H1 (cell line): ENCODE results near the gene INAFM2. TPM values are rescaled to one million over a fixed set of nuclear protein-coding genes. Genes with fewer than 3 reads are reported as not detected.

Experiments
- BACH1 ChIP-seq: IDR thresholded peaks from 2 replicates; pipeline ENCODE4 v1.6.1; 2012; ENCODE audit warnings: low read length, improper control_type of control experiment
- CBX8 ChIP-seq: fragments of 300-800, 300-1000 bp; sonication (generic); IDR thresholded peaks from 2 replicates; pipeline ENCODE4 v1.7.1; 2016; ENCODE audit warnings: low read depth, low read length, borderline replicate concordance
- EP300 ChIP-seq, 2 experiments: IDR thresholded peaks; 1 replicate in 1 of 2; 2 replicates in 1 of 2; pipeline ENCODE4 v1.6.1; 2011 to 2012; ENCODE audit warnings: low read depth in 2 of 2, low read length in 2 of 2, mild to moderate bottlenecking in 2 of 2, borderline replicate concordance in 1 of 2, inconsistent platforms in 1 of 2, moderate library complexity in 1 of 2
- GABPA ChIP-seq: IDR thresholded peaks from 2 replicates; pipeline ENCODE4 v1.6.1; 2011; ENCODE audit warnings: mild to moderate bottlenecking, low read length, moderate library complexity, borderline replicate concordance; ENCODE audit not compliant: insufficient read depth
- NRF1 ChIP-seq: IDR thresholded peaks from 2 replicates; pipeline ENCODE4 v1.6.1; 2011; ENCODE audit warnings: mild to moderate bottlenecking, low read depth, low read length, improper control_type of control experiment
- PHF8 ChIP-seq: fragments of 200-600 bp; sonication (generic); conservative IDR thresholded peaks from 2 replicates; pipeline ENCODE4 v1.7.1; 2012; ENCODE audit warnings: low read depth, mild to moderate bottlenecking, inconsistent platforms, low read length, moderate library complexity
- SIRT6 ChIP-seq: IDR thresholded peaks from one replicate; pipeline ENCODE4 v1.7.1; 2012; ENCODE audit warnings: low read length, inconsistent platforms
- SP2 ChIP-seq: IDR thresholded peaks from 2 replicates; pipeline ENCODE4 v1.6.1; 2012; ENCODE audit warnings: mild to moderate bottlenecking, low read length, inconsistent platforms
- SRF ChIP-seq: IDR thresholded peaks from 2 replicates; pipeline ENCODE4 v1.6.1; 2011; ENCODE audit warnings: mild to moderate bottlenecking, low read depth, low read length, moderate library complexity
- polyA plus RNA-seq, 7 experiments: library from polyadenylated mRNA; depleted of rRNA in 3 of 7; stranded (reverse) in 5 of 7; unstranded in 2 of 7; fragments of >200 nt in 5 of 7; fragments of 200-250 nt in 2 of 7; gene quantifications; 1 replicate in 5 of 7; 2 replicates in 1 of 7; 4 replicates in 1 of 7; pipeline versions ENCODE4 v1.2.1 to v1.2.3, GENCODE V29; 2011 to 2013; ENCODE audit warnings: missing spikeins in 2 of 7, mixed read lengths in 2 of 7
- total RNA-seq: library from RNA; stranded (reverse); fragmentation: NEBNext Ultra II Directional; extraction: Animal tissue kit (Norgen Biotek cat#: 25700); gene quantifications from 2 replicates; pipeline ENCODE4 v1.2.1, GENCODE V29; 2021
- TF ChIP-seq, protein P1 (sequence below): fragments of 300-600 bp; sonication (generic); IDR thresholded peaks from 2 replicates; pipeline ENCODE4 v1.7.1; 2012; ENCODE audit warnings: low read length, moderate library complexity, mild to moderate bottlenecking, inconsistent platforms; ENCODE audit not compliant: insufficient replicate concordance

INAFM2 gene
- total and polyA plus RNA-seq, 2 of the 8 experiments (the other 6 are each of a cell fraction or from before 2014, with no cell fraction given), result 15.3 to 35.1 TPM

DNA sequence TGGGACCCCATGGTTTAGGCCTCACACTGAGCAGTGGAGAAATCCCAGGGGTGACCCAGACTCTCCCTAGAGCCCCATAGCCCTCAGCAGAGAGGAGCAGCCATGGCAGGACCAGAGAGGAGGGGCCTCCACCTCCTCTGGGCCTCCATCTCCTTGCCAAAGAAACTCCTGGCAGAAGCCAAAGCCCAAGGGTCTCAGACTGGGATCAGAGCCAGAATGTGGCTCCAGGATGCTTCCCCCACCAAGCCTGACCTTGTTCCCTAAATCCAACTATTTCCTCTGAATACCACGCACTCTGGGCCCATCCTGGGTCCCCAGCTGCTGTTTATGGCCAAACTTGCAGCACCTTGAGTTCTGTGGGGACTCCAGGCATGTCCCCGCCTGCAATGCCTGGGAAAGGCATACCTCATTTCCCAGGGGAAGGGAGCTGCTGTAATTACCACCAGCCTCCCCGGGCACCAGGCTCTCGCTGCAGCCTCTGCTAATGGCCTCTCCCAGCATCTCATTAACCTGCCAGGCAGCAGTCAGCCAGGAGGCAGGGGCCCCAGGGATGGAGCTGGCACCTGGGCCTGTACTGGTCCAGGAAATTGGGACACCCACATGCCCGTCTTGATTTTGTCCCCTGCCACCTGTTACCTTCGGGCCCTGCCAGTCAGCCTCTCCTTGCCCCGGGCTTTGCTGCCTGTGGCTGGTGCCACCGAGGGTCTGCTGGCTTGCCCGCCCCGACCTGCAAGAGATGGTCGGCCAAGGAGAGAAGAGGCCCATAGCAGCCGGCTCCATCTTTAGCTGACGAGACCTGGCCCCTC lies 12.6 kb downstream of the INAFM2 start (continued):
- TF ChIP-seq, protein P1, sequence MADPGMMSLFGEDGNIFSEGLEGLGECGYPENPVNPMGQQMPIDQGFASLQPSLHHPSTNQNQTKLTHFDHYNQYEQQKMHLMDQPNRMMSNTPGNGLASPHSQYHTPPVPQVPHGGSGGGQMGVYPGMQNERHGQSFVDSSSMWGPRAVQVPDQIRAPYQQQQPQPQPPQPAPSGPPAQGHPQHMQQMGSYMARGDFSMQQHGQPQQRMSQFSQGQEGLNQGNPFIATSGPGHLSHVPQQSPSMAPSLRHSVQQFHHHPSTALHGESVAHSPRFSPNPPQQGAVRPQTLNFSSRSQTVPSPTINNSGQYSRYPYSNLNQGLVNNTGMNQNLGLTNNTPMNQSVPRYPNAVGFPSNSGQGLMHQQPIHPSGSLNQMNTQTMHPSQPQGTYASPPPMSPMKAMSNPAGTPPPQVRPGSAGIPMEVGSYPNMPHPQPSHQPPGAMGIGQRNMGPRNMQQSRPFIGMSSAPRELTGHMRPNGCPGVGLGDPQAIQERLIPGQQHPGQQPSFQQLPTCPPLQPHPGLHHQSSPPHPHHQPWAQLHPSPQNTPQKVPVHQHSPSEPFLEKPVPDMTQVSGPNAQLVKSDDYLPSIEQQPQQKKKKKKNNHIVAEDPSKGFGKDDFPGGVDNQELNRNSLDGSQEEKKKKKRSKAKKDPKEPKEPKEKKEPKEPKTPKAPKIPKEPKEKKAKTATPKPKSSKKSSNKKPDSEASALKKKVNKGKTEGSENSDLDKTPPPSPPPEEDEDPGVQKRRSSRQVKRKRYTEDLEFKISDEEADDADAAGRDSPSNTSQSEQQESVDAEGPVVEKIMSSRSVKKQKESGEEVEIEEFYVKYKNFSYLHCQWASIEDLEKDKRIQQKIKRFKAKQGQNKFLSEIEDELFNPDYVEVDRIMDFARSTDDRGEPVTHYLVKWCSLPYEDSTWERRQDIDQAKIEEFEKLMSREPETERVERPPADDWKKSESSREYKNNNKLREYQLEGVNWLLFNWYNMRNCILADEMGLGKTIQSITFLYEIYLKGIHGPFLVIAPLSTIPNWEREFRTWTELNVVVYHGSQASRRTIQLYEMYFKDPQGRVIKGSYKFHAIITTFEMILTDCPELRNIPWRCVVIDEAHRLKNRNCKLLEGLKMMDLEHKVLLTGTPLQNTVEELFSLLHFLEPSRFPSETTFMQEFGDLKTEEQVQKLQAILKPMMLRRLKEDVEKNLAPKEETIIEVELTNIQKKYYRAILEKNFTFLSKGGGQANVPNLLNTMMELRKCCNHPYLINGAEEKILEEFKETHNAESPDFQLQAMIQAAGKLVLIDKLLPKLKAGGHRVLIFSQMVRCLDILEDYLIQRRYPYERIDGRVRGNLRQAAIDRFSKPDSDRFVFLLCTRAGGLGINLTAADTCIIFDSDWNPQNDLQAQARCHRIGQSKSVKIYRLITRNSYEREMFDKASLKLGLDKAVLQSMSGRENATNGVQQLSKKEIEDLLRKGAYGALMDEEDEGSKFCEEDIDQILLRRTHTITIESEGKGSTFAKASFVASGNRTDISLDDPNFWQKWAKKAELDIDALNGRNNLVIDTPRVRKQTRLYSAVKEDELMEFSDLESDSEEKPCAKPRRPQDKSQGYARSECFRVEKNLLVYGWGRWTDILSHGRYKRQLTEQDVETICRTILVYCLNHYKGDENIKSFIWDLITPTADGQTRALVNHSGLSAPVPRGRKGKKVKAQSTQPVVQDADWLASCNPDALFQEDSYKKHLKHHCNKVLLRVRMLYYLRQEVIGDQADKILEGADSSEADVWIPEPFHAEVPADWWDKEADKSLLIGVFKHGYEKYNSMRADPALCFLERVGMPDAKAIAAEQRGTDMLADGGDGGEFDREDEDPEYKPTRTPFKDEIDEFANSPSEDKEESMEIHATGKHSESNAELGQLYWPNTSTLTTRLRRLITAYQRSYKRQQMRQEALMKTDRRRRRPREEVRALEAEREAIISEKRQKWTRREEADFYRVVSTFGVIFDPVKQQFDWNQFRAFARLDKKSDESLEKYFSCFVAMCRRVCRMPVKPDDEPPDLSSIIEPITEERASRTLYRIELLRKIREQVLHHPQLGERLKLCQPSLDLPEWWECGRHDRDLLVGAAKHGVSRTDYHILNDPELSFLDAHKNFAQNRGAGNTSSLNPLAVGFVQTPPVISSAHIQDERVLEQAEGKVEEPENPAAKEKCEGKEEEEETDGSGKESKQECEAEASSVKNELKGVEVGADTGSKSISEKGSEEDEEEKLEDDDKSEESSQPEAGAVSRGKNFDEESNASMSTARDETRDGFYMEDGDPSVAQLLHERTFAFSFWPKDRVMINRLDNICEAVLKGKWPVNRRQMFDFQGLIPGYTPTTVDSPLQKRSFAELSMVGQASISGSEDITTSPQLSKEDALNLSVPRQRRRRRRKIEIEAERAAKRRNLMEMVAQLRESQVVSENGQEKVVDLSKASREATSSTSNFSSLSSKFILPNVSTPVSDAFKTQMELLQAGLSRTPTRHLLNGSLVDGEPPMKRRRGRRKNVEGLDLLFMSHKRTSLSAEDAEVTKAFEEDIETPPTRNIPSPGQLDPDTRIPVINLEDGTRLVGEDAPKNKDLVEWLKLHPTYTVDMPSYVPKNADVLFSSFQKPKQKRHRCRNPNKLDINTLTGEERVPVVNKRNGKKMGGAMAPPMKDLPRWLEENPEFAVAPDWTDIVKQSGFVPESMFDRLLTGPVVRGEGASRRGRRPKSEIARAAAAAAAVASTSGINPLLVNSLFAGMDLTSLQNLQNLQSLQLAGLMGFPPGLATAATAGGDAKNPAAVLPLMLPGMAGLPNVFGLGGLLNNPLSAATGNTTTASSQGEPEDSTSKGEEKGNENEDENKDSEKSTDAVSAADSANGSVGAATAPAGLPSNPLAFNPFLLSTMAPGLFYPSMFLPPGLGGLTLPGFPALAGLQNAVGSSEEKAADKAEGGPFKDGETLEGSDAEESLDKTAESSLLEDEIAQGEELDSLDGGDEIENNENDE, result no peak
- TF ChIP-seq CBX8, result no peak
- no peak for TF ChIP-seq PHF8
- no peak for TF ChIP-seq NRF1
- no peak for TF ChIP-seq SIRT6
- TF ChIP-seq EP300 (IDR thresholded peaks at IDR 0.05; ENCODE audit: borderline replicate concordance in 1 of 2, low read depth in 2 of 2, low read length in 2 of 2), result no peak
- no peak for TF ChIP-seq SP2
- no peak for TF ChIP-seq GABPA
- TF ChIP-seq BACH1, result no peak
- no peak for TF ChIP-seq SRF
